Prostate gland (tissue), 2 donors: ENCODE data around the gene NXPH1. TPM values are rescaled to one million over a fixed set of nuclear protein-coding genes. Genes with fewer than 3 reads are reported as not detected.
"Not testable (repeated sequence)": the region's sequence is repeated elsewhere in the genome, so short reads cannot be mapped to it uniquely, and the experiment has no call there.

Source experiments
- DNase-seq: peaks from one replicate; pipeline ENCODE4 v3.0.0-alpha.2; 2019; ENCODE audit warnings: low spot score
- H3K27ac ChIP-seq, 2 donors: fragments of 200-600 bp; sonication (generic); 2 replicates each; pipeline ENCODE4 v1.5.1; 2017 to 2019
- H3K27me3 ChIP-seq: fragments of 200-600 bp; sonication (generic); replicated peaks from 2 replicates; pipeline ENCODE4 v1.5.1; 2019; ENCODE audit not compliant: insufficient read depth
- H3K36me3 ChIP-seq, 2 donors: fragments of 200-600 bp; sonication (generic); 1 replicate in 1 of 2; 2 replicates in 1 of 2; pipeline versions ENCODE4 v1.5.1 to v1.8.1; 2017 to 2019
- H3K4me1 ChIP-seq: fragments of 200-600 bp; sonication (generic); replicated peaks from 2 replicates; pipeline ENCODE4 v1.5.1; 2019
- H3K4me3 ChIP-seq, 2 donors: fragments of 200-600 bp; sonication (generic); 2 replicates each; pipeline ENCODE4 v1.5.1; 2017 to 2019
- H3K9me3 ChIP-seq: fragments of 200-600 bp; sonication (generic); 2 replicates; pipeline ENCODE4 v1.5.1; 2017
- CTCF ChIP-seq, 4 experiments: fragments of 200-600 bp in 2 of 4; fragments of 450-650 bp in 2 of 4; sonication (generic) in 2 of 4; IDR thresholded peaks; 1 replicate in 3 of 4; 2 replicates in 1 of 4; pipeline ENCODE4 v1.5.1; 2016 to 2019; ENCODE audit warnings: antibody characterized with exemption in 4 of 4, mild to moderate bottlenecking in 2 of 4, moderate library complexity in 2 of 4
- POLR2A ChIP-seq: fragments of 450-650 bp; IDR thresholded peaks from one replicate; pipeline ENCODE4 v1.6.1; 2016; ENCODE audit warnings: antibody characterized with exemption, mild to moderate bottlenecking
- POLR2AphosphoS5 ChIP-seq: sonication (generic); formaldehyde crosslinking; IDR thresholded peaks from one replicate; pipeline ENCODE4 v1.6.1; 2017; ENCODE audit warnings: antibody characterized with exemption
- WGBS: methylation state at CpG from one replicate; pipeline ENCODE4 v1.1.5; 2018; 5-methylcytosine and 5-hydroxymethylcytosine counted together
- intact Hi-C: fragments of 100-400 bp; cut with DNase I; formaldehyde crosslinking; loops from one replicate; pipeline ENCODE4 v1.14.2; 2022
- total RNA-seq, 2 donors: library from RNA; depleted of rRNA; stranded (reverse); fragments of >200 nt; gene quantifications; one replicate each; pipeline ENCODE4 v1.1.0, GENCODE V29; 2016

The NXPH1 gene
- total RNA-seq, 2 donors from 2014 or later, result not detected

DNA sequence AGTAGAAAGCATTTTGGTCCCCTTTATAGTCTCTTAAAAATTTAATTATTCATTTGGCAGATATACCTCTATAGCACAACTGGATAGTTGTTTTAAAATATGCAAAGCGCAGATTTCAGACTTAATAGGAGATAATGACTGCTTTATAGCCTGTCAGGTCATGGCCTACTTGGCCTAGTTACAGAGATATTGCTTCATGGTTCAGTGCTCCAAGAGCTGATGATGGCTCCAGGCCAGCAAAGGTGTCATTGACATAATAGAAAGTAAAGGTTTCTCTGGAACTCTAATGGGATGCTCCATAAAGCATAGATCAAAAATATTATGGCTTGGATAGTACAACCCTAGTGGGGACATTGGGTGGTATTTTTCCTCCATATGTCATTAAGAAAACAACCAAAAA is 285.7 kb downstream of the NXPH1 start:
- no peak for TF ChIP-seq CTCF (IDR thresholded peaks at IDR 0.05)
- TF ChIP-seq POLR2A, result no peak
- no peak for TF ChIP-seq POLR2AphosphoS5
- no peaks in the 10 kb centered on the region for H3K9me3 ChIP-seq
- no peaks in the 10 kb centered on the region for H3K36me3 ChIP-seq
- WGBS, result 73% methylated on average over 1 of the region's 1 CpG
- DNase-seq, result no peak
- H3K4me3 ChIP-seq, result no peak overlapping the region
- H3K4me1 ChIP-seq, result no peaks in the 10 kb centered on the region
- intact Hi-C loops, result no loop called here
- no peaks in the 10 kb centered on the region for H3K27me3 ChIP-seq
- no peak overlapping the region for H3K27ac ChIP-seq

GRCh38 chr7:8724080-8724718 is 290.8 kb downstream of the NXPH1 start:
- Histone ChIP-seq H3K9me3 (no peaks in the 10 kb centered on the region), H3K27ac (no peak overlapping the region), H3K4me1 (no peaks in the 10 kb centered on the region), H3K27me3 (no peaks in the 10 kb centered on the region), H3K36me3 (no peaks in the 10 kb centered on the region), H3K4me3 (no peak overlapping the region)
- WGBS, result 23% methylated on average over 4 of the region's 4 CpGs
- TF ChIP-seq POLR2A (no peak), CTCF (IDR thresholded peaks at IDR 0.05) (peak in 3 of 4 experiments; percentile 15 to 37 (median 36)), POLR2AphosphoS5 (no peak)
- no peak for DNase-seq
- intact Hi-C loops, result no loop called here

GRCh38 chr7:8731756-8732155 is 298.3 kb downstream of the NXPH1 start:
- H3K9me3 ChIP-seq, H3K4me1 ChIP-seq, H3K27me3 ChIP-seq, DNase-seq, H3K4me3 ChIP-seq, H3K36me3 ChIP-seq, intact Hi-C loops, H3K27ac ChIP-seq: not testable (repeated sequence)
- 90% methylated on average over 14 of the region's 14 CpGs for WGBS

GRCh38 chr7:8739837-8740236 is 306.4 kb downstream of the NXPH1 start:
- WGBS, result 86% methylated on average over 1 of the region's 1 CpG
- H3K27me3 ChIP-seq, result no peaks in the 10 kb centered on the region
- TF ChIP-seq POLR2AphosphoS5 (no peak), POLR2A (no peak)
- no peaks in the 10 kb centered on the region for H3K4me1 ChIP-seq
- no peak for DNase-seq
- no peaks in the 10 kb centered on the region for H3K36me3 ChIP-seq
- H3K9me3 ChIP-seq, result no peaks in the 10 kb centered on the region
- no peak overlapping the region for H3K4me3 ChIP-seq
- no peak overlapping the region for H3K27ac ChIP-seq
- intact Hi-C loops, result no loop called here

DNA sequence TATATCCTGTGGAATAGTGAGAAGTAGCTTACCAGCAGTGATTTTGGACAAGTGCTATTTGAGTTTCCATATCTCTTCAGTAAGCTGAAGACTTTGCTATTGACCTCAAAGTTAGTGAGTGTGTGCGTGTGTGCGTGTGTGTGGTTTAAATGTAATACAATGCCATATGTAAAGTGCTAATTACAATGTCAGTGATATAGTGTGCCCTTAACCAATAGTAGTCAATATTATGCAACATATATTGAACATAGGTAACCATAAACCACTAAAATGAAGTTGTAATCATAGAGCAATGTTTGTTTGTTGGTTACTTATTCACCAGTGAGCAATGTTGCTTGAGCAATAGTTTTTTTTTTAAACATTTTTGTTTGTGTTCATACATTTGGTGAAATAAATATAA is 309.4 kb downstream of the NXPH1 start:
- TF ChIP-seq POLR2AphosphoS5 (no peak), POLR2A (no peak), CTCF (IDR thresholded peaks at IDR 0.05) (no peak)
- Histone ChIP-seq H3K27me3 (no peaks in the 10 kb centered on the region), H3K9me3 (no peaks in the 10 kb centered on the region), H3K4me1 (no peaks in the 10 kb centered on the region), H3K36me3 (no peaks in the 10 kb centered on the region), H3K27ac (no peak overlapping the region), H3K4me3 (no peak overlapping the region)
- DNase-seq, result no peak
- 90% methylated on average over 2 of the region's 2 CpGs for WGBS
- intact Hi-C loops, result no loop called here

GRCh38 chr7:8747338-8747737 is 313.9 kb downstream of the NXPH1 start:
- H3K36me3 ChIP-seq, result no peaks in the 10 kb centered on the region
- H3K4me1 ChIP-seq, result no peaks in the 10 kb centered on the region
- no peak for DNase-seq
- intact Hi-C loops, result no loop called here
- TF ChIP-seq POLR2AphosphoS5 (no peak), CTCF (IDR thresholded peaks at IDR 0.05) (no peak), POLR2A (no peak)
- WGBS, result 43% methylated on average over 1 of the region's 1 CpG
- no peak overlapping the region for H3K27ac ChIP-seq
- H3K4me3 ChIP-seq, result no peak overlapping the region
- no peaks in the 10 kb centered on the region for H3K9me3 ChIP-seq
- H3K27me3 ChIP-seq, result no peaks in the 10 kb centered on the region
